ENCODE data around the gene RASAL1. TPM values are rescaled to one million over a fixed set of nuclear protein-coding genes. Genes with fewer than 3 reads are reported as not detected.

The RASAL1 gene
- polyA plus RNA-seq, 2 of the 4 experiments (the other 2 are of a cell fraction): 0.30 to 0.34 TPM

DNA sequence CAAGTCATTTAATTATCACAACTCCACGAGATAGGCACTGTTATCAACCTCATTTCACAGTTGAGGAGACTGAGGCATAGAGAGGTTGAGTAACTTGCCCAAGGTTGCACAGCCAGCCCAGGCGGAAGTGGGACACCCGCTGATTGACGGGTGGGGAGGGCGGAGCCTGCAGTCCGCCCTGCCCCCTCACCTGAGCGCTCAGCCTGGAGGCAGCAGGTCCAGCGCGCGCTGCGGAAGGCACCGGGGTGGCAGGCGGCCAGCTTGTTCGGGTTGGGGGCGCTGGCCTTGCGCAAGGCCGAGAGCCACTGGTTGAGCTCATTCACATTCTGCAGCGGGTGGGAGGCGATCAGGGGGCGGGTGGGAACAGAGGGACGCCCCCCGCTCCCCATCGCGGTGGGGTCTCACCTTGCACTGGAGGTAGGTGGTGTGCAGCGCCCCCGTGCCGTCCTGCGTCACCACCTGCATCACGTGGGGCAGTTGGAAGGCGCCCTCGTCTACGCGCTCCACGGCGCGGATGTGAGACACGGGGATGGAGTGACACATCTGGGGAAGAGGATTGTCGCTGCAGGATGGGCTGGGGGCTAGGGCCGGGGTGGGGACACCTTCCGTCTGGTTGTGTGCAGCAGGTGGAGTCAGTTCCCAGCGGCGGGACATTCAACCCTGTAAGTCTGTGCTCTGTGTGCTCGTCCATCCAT, 31.7 kb downstream of the RASAL1 start:
- TF ChIP-seq USF2 (IDR thresholded peaks at IDR 0.05): peak; percentile 52
- peak; percentile 52 for TF ChIP-seq ZFP36 (IDR thresholded peaks at IDR 0.05; ENCODE audit: borderline replicate concordance, partially characterized antibody)
- no peak for TF ChIP-seq TP53 (CRISPR knock-in tag; IDR thresholded peaks at IDR 0.05)
- no peak for TF ChIP-seq NPAS2 (CRISPR knock-in tag; IDR thresholded peaks at IDR 0.05; ENCODE audit: borderline replicate concordance)
- no peak for TF ChIP-seq EP300 (IDR thresholded peaks at IDR 0.05)
- ChIA-PET POLR2A (no interaction called here), CTCF (interaction anchor here (1.0 to 1.4 kb wide), 4 partner anchors 16 to 71 kb away, joined by 3 to 4 read pairs (median 3); no protein-coding TSS in a partner anchor)
- peak overlapping the region; percentile 32 for H3K4me3 ChIP-seq
- 0 out of 6 replicates have a peak overlapping the region, but pooled peaks of 1 of the 2 experiments have one; percentile 24 for H3K27ac ChIP-seq
- no peak for FAIRE-seq
- ATAC-seq: peak in 1 of 2 experiments; percentile 48; a peak in 3 of 6 replicates
- peak in 1 of 2 experiments; percentile 36 for DNase-seq (ENCODE audit: low read depth in 1 of 2, low spot score in 1 of 2)
- H3K9me3 ChIP-seq: no peaks in the 10 kb centered on the region
- no peaks in the 10 kb centered on the region; the same call in 2 of the 3 replicates for H3K4me1 ChIP-seq
- H3K4me2 ChIP-seq: peak overlapping the region; percentile 58
- WGBS (ENCODE audit: missing lambda C conversion rate): 38% methylated on average over 26 of the region's 43 CpGs

DNA sequence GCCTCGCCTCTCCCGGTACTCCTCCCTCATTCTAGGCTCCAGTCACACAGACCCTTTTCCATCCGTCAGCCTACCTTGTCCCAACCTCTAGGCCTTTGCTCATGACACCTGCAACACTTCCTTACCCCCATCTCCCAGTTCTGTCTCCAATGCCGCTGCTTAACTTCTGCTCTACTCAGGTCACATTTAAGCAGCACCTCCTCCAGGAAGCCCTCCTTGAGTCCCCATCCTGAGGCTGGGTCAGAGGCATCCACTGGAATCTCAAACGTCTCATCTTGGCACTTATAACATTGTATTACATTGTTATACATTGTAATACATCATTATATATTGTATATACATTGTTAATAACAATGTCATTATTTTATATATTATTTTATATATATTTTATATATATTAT, 32.8 kb downstream of the RASAL1 start:
- H3K4me2 ChIP-seq: no peak overlapping the region
- no peak overlapping the region for H3K27ac ChIP-seq
- peaks cover 5% of the 10 kb centered on the region; the same call in 2 of the 3 replicates for H3K4me1 ChIP-seq
- ChIA-PET CTCF (interaction anchor here (0.7 kb wide), 2 partner anchors 72 kb away, joined by 3 read pairs; no protein-coding TSS in a partner anchor), POLR2A (no interaction called here)
- no peak for TF ChIP-seq KDM5A (IDR thresholded peaks at IDR 0.05)
- TF ChIP-seq ZFP36 (IDR thresholded peaks at IDR 0.05; ENCODE audit: borderline replicate concordance, partially characterized antibody): peak; percentile 57
- ATAC-seq (no peak), FAIRE-seq (no peak), DNase-seq (ENCODE audit: low read depth in 1 of 2, low spot score in 1 of 2) (no peak)
- WGBS (ENCODE audit: missing lambda C conversion rate): 81% methylated on average over 5 of the region's 5 CpGs
- no peak overlapping the region for H3K4me3 ChIP-seq
- no peaks in the 10 kb centered on the region for H3K9me3 ChIP-seq

DNA sequence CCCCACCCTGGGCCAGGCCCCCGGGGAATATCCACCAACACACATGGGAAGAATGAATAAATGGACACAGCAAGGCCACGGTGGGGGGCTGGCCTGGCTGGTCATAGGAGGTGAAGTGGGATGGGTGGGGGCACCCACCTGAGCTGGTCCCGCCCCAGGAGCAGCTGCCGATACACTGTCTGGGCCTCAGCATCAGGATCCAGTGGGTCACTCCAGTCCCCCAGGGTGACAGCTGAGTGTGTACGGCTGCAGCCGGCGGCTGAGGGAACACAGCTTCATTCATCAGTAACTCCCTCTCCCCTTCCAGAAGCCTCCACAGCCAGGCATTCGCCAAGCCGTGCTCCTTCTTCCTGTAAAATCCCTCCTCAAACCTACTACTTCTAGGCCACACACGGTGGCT, 33.8 kb downstream of the RASAL1 start:
- FAIRE-seq: no peak
- Histone ChIP-seq H3K27ac (no peak overlapping the region), H3K4me1 (peaks cover 5% of the 10 kb centered on the region; the same call in 2 of the 3 replicates), H3K4me3 (no peak overlapping the region), H3K4me2 (no peak overlapping the region), H3K9me3 (no peaks in the 10 kb centered on the region)
- ChIA-PET POLR2A (no interaction called here), CTCF (interaction anchor here (0.7 to 5.1 kb wide), 3 partner anchors 37 to 73 kb away, joined by 3 to 61 read pairs (median 5); no protein-coding TSS in a partner anchor)
- no peak for DNase-seq (ENCODE audit: low read depth in 1 of 2, low spot score in 1 of 2)
- 75% methylated on average over 9 of the region's 10 CpGs for WGBS (ENCODE audit: missing lambda C conversion rate)
- ATAC-seq: no peak
- no peak for TF ChIP-seq FOXS1 (CRISPR knock-in tag; IDR thresholded peaks at IDR 0.05)
- no peak for TF ChIP-seq MAZ (IDR thresholded peaks at IDR 0.05; ENCODE audit: borderline replicate concordance, low read depth, low read length)
- TF ChIP-seq, protein P1, sequence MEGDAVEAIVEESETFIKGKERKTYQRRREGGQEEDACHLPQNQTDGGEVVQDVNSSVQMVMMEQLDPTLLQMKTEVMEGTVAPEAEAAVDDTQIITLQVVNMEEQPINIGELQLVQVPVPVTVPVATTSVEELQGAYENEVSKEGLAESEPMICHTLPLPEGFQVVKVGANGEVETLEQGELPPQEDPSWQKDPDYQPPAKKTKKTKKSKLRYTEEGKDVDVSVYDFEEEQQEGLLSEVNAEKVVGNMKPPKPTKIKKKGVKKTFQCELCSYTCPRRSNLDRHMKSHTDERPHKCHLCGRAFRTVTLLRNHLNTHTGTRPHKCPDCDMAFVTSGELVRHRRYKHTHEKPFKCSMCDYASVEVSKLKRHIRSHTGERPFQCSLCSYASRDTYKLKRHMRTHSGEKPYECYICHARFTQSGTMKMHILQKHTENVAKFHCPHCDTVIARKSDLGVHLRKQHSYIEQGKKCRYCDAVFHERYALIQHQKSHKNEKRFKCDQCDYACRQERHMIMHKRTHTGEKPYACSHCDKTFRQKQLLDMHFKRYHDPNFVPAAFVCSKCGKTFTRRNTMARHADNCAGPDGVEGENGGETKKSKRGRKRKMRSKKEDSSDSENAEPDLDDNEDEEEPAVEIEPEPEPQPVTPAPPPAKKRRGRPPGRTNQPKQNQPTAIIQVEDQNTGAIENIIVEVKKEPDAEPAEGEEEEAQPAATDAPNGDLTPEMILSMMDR (IDR thresholded peaks at IDR 0.05): no peak
- TF ChIP-seq RCOR1 (IDR thresholded peaks at IDR 0.05; ENCODE audit: low read depth, low read length): no peak

DNA sequence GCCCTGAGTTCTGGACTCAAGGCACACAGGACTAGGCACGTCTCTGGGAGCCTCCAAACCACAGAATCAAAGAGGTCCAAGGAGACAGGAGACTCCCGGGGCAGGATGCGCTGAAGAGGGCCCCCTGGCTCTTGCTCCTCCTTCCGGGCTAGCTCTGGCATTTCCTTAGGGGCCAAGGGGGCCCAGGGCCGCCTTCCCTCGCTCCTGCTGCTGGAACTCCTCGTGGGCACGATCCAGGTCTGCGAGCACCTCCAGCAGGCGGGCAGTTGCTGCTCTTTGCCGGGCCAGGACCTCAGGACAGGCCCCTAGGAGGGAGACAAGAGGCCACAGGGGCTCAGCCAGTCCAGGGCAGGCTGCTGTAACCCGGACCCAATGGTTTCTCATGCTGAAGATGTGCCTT, 35.8 kb downstream of the RASAL1 start:
- no peak overlapping the region for H3K4me2 ChIP-seq
- no peak for TF ChIP-seq NR3C1 (IDR thresholded peaks at IDR 0.05)
- no peak for TF ChIP-seq FOXS1 (CRISPR knock-in tag; IDR thresholded peaks at IDR 0.05)
- DNase-seq (ENCODE audit: low read depth in 1 of 2, low spot score in 1 of 2): no peak
- ChIA-PET CTCF (interaction anchor here (1.3 to 5.1 kb wide), 8 partner anchors 15 to 107 kb away, joined by 3 to 61 read pairs (median 9); no protein-coding TSS in a partner anchor), POLR2A (no interaction called here)
- no peak for FAIRE-seq
- H3K9me3 ChIP-seq: no peaks in the 10 kb centered on the region
- WGBS (ENCODE audit: missing lambda C conversion rate): 86% methylated on average over 8 of the region's 12 CpGs
- H3K4me1 ChIP-seq: peaks cover 5% of the 10 kb centered on the region; the same call in 2 of the 3 replicates
- ATAC-seq: no peak
- 0 out of 6 replicates have a peak overlapping the region, but pooled peaks of 1 of the 2 experiments have one; percentile 5 for H3K27ac ChIP-seq
- H3K4me3 ChIP-seq: no peak overlapping the region
